GM23338 (cell line): Measurements from ENCODE around the gene RELN. TPM values are rescaled to one million over a fixed set of nuclear protein-coding genes. Genes with fewer than 3 reads are reported as not detected.

Source experiments
- CREB1 ChIP-seq: fragments of 250-450 bp; sonication (Bioruptor Pico); IDR thresholded peaks from 2 replicates; pipeline ENCODE4 v1.5.0; 2020; ENCODE audit warnings: low read depth, mild to moderate bottlenecking, moderate library complexity
- EZH2 ChIP-seq: fragments of 200-600 bp; sonication (generic); IDR thresholded peaks from one replicate; pipeline ENCODE4 v1.8.0; 2017; ENCODE audit warnings: antibody characterized with exemption, mild to moderate bottlenecking, low read depth; ENCODE audit not compliant: unreplicated experiment
- JUNB ChIP-seq: IDR thresholded peaks from one replicate; pipeline ENCODE4 v1.6.1; 2016; ENCODE audit warnings: antibody characterized with exemption; ENCODE audit not compliant: unreplicated experiment
- POLR2AphosphoS5 ChIP-seq: IDR thresholded peaks from 2 replicates; pipeline ENCODE4 v1.6.1; 2016; ENCODE audit warnings: antibody characterized with exemption, low read depth
- polyA plus RNA-seq: library from polyadenylated mRNA; unstranded; fragments of >200 nt; fragmentation: Nextera tagmentation; extraction: Ambion mirVana; gene quantifications from 2 replicates; pipeline ENCODE4 v1.2.1, GENCODE V29; 2016
- total RNA-seq: library from RNA; depleted of rRNA; stranded (reverse); fragments of >200 nt; shearing (Covaris generic); gene quantifications from 2 replicates; pipeline ENCODE4 v1.2.3, GENCODE V29; 2014
- TF ChIP-seq, protein P1 (sequence below): fragments of 250-450 bp; sonication (Bioruptor Pico); IDR thresholded peaks from 2 replicates; pipeline ENCODE4 v1.5.0; 2020; ENCODE audit warnings: mild to moderate bottlenecking, moderate library complexity
- TF ChIP-seq, protein P2 (sequence below): IDR thresholded peaks from 2 replicates; pipeline ENCODE4 v1.6.1; 2016; ENCODE audit warnings: antibody characterized with exemption
- TF ChIP-seq, protein P3 (sequence below), 2 experiments: fragments of 200-600 bp in 1 of 2; sonication (generic) in 1 of 2; conservative IDR thresholded peaks; 2 replicates each; pipeline versions ENCODE4 v1.5.1 to v1.6.1; 2016 to 2017; ENCODE audit warnings: antibody characterized with exemption in 2 of 2, low read depth in 2 of 2, mild to moderate bottlenecking in 2 of 2, moderate library complexity in 1 of 2

Gene RELN
- total and polyA plus RNA-seq, 2 experiments from 2014 or later, result 0.10 to 0.76 TPM

DNA sequence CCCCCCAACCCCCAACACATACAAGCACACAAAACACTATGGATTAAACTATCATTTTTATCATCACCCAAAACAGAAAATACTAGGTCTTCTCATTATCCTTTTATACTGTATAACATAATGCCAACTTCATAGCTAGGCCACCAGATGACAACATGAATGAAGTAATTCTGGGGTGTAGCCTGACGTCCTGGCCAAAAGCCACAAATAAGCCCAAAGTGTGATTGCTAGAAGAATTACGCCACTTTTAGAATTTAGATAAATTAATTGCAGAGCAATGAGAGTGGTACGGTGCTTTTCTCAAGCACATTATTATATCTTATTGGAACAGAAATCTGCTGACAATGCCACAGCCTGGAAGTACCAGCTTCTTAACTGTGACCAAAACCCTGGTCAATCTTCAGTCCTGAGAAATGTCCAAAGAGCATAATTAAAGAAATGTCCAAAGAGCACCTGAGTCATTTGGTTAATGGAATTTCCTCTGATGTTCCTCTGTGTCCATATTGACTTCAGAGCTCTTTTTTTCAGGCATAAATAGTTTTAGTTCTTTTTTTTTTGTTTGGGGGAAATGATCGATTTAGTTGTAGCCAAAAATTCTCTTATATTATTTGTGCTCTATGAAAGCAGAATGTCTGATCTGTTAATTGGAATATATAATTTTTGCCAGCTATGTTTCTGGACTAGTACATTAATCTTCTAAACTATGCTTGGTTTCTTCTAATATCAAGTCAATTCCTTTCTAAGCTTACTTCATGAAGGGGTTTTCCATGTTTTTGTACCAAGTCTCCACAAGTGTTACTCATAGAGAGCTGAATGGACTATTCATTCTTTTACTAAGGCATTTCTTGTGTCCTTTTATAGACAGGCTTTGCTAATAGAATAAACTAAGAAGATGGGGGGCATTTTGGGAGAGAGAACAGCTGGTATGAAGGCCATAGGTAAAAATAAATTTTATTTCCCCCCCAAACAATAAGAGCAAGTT, 310.0 kb downstream of the RELN start (continued):
- TF ChIP-seq, protein P1, sequence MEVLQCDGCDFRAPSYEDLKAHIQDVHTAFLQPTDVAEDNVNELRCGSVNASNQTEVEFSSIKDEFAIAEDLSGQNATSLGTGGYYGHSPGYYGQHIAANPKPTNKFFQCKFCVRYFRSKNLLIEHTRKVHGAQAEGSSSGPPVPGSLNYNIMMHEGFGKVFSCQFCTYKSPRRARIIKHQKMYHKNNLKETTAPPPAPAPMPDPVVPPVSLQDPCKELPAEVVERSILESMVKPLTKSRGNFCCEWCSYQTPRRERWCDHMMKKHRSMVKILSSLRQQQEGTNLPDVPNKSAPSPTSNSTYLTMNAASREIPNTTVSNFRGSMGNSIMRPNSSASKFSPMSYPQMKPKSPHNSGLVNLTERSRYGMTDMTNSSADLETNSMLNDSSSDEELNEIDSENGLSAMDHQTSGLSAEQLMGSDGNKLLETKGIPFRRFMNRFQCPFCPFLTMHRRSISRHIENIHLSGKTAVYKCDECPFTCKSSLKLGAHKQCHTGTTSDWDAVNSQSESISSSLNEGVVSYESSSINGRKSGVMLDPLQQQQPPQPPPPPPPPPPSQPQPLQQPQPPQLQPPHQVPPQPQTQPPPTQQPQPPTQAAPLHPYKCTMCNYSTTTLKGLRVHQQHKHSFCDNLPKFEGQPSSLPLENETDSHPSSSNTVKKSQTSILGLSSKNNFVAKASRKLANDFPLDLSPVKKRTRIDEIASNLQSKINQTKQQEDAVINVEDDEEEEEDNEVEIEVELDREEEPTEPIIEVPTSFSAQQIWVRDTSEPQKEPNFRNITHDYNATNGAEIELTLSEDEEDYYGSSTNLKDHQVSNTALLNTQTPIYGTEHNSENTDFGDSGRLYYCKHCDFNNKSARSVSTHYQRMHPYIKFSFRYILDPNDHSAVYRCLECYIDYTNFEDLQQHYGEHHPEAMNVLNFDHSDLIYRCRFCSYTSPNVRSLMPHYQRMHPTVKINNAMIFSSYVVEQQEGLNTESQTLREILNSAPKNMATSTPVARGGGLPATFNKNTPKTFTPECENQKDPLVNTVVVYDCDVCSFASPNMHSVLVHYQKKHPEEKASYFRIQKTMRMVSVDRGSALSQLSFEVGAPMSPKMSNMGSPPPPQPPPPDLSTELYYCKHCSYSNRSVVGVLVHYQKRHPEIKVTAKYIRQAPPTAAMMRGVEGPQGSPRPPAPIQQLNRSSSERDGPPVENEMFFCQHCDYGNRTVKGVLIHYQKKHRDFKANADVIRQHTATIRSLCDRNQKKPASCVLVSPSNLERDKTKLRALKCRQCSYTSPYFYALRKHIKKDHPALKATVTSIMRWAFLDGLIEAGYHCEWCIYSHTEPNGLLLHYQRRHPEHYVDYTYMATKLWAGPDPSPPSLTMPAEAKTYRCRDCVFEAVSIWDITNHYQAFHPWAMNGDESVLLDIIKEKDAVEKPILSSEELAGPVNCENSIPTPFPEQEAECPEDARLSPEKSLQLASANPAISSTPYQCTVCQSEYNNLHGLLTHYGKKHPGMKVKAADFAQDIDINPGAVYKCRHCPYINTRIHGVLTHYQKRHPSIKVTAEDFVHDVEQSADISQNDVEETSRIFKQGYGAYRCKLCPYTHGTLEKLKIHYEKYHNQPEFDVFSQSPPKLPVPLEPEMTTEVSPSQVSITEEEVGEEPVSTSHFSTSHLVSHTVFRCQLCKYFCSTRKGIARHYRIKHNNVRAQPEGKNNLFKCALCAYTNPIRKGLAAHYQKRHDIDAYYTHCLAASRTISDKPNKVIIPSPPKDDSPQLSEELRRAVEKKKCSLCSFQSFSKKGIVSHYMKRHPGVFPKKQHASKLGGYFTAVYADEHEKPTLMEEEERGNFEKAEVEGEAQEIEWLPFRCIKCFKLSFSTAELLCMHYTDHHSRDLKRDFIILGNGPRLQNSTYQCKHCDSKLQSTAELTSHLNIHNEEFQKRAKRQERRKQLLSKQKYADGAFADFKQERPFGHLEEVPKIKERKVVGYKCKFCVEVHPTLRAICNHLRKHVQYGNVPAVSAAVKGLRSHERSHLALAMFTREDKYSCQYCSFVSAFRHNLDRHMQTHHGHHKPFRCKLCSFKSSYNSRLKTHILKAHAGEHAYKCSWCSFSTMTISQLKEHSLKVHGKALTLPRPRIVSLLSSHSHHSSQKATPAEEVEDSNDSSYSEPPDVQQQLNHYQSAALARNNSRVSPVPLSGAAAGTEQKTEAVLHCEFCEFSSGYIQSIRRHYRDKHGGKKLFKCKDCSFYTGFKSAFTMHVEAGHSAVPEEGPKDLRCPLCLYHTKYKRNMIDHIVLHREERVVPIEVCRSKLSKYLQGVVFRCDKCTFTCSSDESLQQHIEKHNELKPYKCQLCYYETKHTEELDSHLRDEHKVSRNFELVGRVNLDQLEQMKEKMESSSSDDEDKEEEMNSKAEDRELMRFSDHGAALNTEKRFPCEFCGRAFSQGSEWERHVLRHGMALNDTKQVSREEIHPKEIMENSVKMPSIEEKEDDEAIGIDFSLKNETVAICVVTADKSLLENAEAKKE (CRISPR knock-in tag), result no peak
- TF ChIP-seq POLR2AphosphoS5, result no peak
- TF ChIP-seq, protein P2, sequence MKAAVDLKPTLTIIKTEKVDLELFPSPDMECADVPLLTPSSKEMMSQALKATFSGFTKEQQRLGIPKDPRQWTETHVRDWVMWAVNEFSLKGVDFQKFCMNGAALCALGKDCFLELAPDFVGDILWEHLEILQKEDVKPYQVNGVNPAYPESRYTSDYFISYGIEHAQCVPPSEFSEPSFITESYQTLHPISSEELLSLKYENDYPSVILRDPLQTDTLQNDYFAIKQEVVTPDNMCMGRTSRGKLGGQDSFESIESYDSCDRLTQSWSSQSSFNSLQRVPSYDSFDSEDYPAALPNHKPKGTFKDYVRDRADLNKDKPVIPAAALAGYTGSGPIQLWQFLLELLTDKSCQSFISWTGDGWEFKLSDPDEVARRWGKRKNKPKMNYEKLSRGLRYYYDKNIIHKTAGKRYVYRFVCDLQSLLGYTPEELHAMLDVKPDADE, result no peak
- TF ChIP-seq EZH2, result no peak
- no peak for TF ChIP-seq JUNB
- TF ChIP-seq, protein P3, sequence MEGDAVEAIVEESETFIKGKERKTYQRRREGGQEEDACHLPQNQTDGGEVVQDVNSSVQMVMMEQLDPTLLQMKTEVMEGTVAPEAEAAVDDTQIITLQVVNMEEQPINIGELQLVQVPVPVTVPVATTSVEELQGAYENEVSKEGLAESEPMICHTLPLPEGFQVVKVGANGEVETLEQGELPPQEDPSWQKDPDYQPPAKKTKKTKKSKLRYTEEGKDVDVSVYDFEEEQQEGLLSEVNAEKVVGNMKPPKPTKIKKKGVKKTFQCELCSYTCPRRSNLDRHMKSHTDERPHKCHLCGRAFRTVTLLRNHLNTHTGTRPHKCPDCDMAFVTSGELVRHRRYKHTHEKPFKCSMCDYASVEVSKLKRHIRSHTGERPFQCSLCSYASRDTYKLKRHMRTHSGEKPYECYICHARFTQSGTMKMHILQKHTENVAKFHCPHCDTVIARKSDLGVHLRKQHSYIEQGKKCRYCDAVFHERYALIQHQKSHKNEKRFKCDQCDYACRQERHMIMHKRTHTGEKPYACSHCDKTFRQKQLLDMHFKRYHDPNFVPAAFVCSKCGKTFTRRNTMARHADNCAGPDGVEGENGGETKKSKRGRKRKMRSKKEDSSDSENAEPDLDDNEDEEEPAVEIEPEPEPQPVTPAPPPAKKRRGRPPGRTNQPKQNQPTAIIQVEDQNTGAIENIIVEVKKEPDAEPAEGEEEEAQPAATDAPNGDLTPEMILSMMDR (conservative IDR thresholded peaks at IDR 0.05; ENCODE audit: low read depth in 2 of 2), result no peak
- TF ChIP-seq CREB1 (CRISPR knock-in tag), result no peak
